NCI-H524 treated with DMSO at 0.1 percent for 48 hours (cell line): Measurements from ENCODE around the gene COMMD3.

Source experiments
- DNase-seq: peaks from one replicate; lab custom pipeline; 2025; lab: John Stamatoyannopoulos, UW

The COMMD3 gene

DNA sequence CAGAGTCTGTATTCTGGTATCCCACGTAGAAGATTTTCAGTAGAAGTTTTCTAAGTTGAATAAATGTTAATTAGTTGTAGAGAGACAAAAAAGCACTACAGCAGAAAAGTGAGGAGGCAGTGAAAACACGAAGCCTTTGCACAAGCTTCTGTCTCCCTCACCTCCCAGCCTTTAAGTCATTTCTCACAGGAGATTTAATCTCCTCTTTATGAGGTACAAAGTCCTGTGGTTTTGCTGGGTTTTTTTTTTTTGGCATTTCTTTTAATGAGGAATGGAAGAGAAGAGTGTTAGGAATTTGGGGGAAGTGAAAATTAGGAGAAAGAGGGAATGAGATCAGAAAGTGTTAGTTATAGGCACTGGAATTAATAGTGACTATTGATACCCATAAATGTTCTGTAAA, 50.6 kb downstream of the COMMD3 start:
- DNase-seq: no peak

DNA sequence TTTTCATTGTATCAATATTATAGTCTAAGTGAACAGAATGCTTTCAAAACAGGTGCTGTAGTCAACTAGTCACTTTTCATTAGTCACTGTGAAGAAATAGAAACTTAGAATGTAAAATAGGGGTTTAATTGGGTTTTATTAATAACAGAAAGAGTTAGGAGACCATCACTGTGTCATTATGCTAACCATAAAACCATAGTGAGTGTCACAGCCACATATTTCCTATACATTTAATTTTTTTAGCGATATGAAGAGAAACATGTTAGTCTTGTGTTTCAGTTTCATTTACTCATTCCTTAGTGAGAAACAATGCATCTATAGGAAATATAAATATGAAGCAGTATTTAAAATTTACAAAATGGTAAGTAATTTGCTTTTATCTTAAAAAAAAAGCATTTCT, 51.3 kb downstream of the COMMD3 start:
- no peak for DNase-seq

DNA sequence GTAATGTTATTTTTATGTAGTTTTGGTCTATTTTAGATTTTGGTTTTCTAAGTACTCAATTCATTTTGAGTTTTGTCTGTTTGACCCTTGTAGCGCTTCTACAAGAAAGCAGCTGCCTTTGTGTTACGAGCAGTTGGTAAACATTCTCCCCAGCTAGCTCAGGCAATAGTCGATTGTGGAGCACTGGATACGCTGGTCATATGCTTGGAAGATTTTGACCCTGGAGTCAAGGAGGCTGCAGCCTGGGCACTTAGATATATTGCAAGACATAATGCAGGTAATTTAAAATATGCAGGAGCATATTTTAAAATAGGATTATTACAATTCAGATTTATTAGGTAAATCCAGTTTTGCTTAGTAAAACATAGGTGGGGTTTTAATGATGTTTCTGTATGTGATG, 52.2 kb downstream of the COMMD3 start:
- DNase-seq: no peak

DNA sequence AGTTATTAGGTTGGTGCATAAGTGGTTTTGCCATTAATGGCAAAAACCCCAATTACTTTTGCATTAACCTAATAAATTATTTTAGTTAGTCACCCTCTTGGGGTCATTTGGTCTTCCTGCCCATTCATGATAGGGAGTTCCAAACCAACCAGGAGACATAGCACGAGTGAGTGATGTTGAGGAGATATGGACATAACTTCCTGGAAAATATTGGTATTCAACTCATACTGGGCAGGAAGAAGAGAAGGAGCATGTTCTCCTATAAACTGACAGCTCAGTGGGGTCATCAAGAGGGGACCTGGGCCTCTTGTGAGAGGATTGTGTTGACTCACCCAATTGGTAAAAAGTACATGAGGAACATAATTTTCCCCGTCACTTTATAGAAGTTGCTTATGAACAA, 52.8 kb downstream of the COMMD3 start:
- no peak for DNase-seq

DNA sequence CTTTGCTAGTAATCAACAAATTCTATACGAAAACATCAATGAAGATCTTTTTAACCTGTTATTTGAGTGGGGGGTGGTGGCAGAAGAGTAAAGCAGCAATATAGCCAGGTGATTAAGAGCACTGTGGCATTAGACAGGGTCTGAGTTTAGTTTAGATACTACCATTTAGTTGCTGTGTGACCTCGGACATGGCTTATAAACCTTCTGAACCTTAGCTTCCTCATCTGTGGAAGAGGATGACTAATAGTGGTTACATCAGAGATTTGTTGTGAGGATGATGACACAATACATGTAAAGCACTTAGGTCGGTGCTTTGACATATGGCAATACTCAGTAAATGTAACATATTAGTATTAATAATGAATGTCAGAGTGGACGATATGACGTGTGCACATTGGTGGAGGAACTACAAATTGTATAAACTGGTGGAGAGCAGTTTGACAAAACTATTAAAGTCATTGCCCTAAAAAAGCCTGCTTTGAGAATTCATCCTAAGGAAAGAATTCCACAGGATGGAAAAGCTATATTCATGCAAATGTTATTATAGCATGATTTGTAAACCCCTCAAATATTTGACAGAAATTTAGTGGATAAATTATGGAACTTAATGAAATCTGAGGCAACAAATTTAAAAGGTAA, 53.4 kb downstream of the COMMD3 start:
- no peak for DNase-seq
